Tibial nerve (tissue), 4 donors: ENCODE results near the gene OR52N2. TPM values are rescaled to one million over a fixed set of nuclear protein-coding genes. Genes with fewer than 3 reads are reported as not detected.

Experiments
- DNase-seq, 2 donors: peaks; one replicate each; pipeline ENCODE4 v3.0.0-alpha.2; 2019; ENCODE audit warnings: low spot score in 2 of 2
- H3K27ac ChIP-seq, 4 donors: fragments of 200-600 bp; sonication (generic) in 3 of 4; one replicate each; pipeline ENCODE4 v1.5.1; 2017 to 2019; ENCODE audit warnings: mild to moderate bottlenecking in 1 of 4
- H3K27me3 ChIP-seq, 2 donors: fragments of 200-600 bp; sonication (generic) in 1 of 2; one replicate each; pipeline versions ENCODE4 v1.5.1 to v1.6.0; 2017 to 2019
- H3K36me3 ChIP-seq, 3 donors: fragments of 200-600 bp; sonication (generic); one replicate each; pipeline ENCODE4 v1.5.1; 2018 to 2019
- H3K4me1 ChIP-seq, 4 donors: fragments of 200-600 bp; sonication (generic) in 3 of 4; one replicate each; pipeline ENCODE4 v1.5.1; 2017 to 2019
- H3K4me3 ChIP-seq, 4 donors: fragments of 200-600 bp; sonication (generic) in 3 of 4; one replicate each; pipeline ENCODE4 v1.5.1; 2017 to 2019; ENCODE audit warnings: mild to moderate bottlenecking in 1 of 4, moderate library complexity in 1 of 4
- H3K9me3 ChIP-seq, 4 donors: fragments of 200-600 bp; sonication (generic) in 3 of 4; one replicate each; pipeline ENCODE4 v1.5.1; 2017 to 2019
- CTCF ChIP-seq, 5 experiments: fragments of 200-600 bp in 3 of 5; fragments of 450-650 bp in 2 of 5; sonication (generic) in 3 of 5; IDR thresholded peaks; one replicate each; pipeline ENCODE4 v1.5.1; 2016 to 2019; ENCODE audit warnings: antibody characterized with exemption in 5 of 5, mild to moderate bottlenecking in 3 of 5, moderate library complexity in 2 of 5
- EP300 ChIP-seq, 2 donors: sonication (generic); formaldehyde crosslinking; IDR thresholded peaks; one replicate each; pipeline ENCODE4 v1.6.1; 2017; ENCODE audit warnings: antibody characterized with exemption in 2 of 2, mild to moderate bottlenecking in 1 of 2
- POLR2A ChIP-seq, 2 donors: fragments of 450-650 bp; IDR thresholded peaks; one replicate each; pipeline ENCODE4 v1.6.1; 2017; ENCODE audit warnings: antibody characterized with exemption in 2 of 2, mild to moderate bottlenecking in 2 of 2, moderate library complexity in 2 of 2
- WGBS, 2 donors: methylation state at CpG; one replicate each; pipeline ENCODE4 v1.1.5; 2018; 5-methylcytosine and 5-hydroxymethylcytosine counted together
- total RNA-seq, 4 donors: library from RNA; depleted of rRNA; stranded (reverse); fragments of >200 nt; gene quantifications; one replicate each; pipeline ENCODE4 v1.1.0, GENCODE V29; 2016

The OR52N2 gene
- total RNA-seq, 4 donors from 2014 or later = not detected

- DNase-seq = no peak
- WGBS, 2 donors = 28 to 32% methylated on average over 1 of the region's 1 CpG
- H3K27me3 ChIP-seq = no peaks in the 10 kb centered on the region
- no peak overlapping the region for H3K27ac ChIP-seq
- no peaks in the 10 kb centered on the region for H3K9me3 ChIP-seq
- no peaks in the 10 kb centered on the region for H3K36me3 ChIP-seq
- H3K4me3 ChIP-seq = no peak overlapping the region
- TF ChIP-seq EP300 (IDR thresholded peaks at IDR 0.05) = no peak
- peaks cover 0 to 5% (median 0%) of the 10 kb centered on the region in 4 donors for H3K4me1 ChIP-seq
Measured at GRCh38 chr11:5818245-5818886, 9.6 kb downstream of the OR52N2 start.

- Histone ChIP-seq H3K4me1 (no peaks in the 10 kb centered on the region), H3K9me3 (no peaks in the 10 kb centered on the region), H3K36me3 (no peaks in the 10 kb centered on the region), H3K27me3 (no peaks in the 10 kb centered on the region), H3K4me3 (no peak overlapping the region), H3K27ac (no peak overlapping the region)
- TF ChIP-seq CTCF (IDR thresholded peaks at IDR 0.05) = no peak
- DNase-seq = no peak
- WGBS, 2 donors = 45 to 68% methylated on average over 6 of the region's 6 CpGs
Measured at GRCh38 chr11:5831196-5831829, 22.6 kb downstream of the OR52N2 start.

GRCh38 chr11:5833446-5833845, 24.7 kb downstream of the OR52N2 start:
- no peaks in the 10 kb centered on the region for H3K9me3 ChIP-seq
- DNase-seq = no peak
- WGBS, 2 donors = 62 to 69% methylated on average over 2 of the region's 2 CpGs
- no peaks in the 10 kb centered on the region for H3K4me1 ChIP-seq
- no peaks in the 10 kb centered on the region for H3K27me3 ChIP-seq
- no peak overlapping the region for H3K27ac ChIP-seq
- TF ChIP-seq CTCF (IDR thresholded peaks at IDR 0.05) (no peak), EP300 (IDR thresholded peaks at IDR 0.05) (no peak), POLR2A (IDR thresholded peaks at IDR 0.05) (no peak)
- no peak overlapping the region for H3K4me3 ChIP-seq
- no peaks in the 10 kb centered on the region for H3K36me3 ChIP-seq

GRCh38 chr11:5837695-5838094, 29.0 kb downstream of the OR52N2 start:
- no peak for TF ChIP-seq EP300 (IDR thresholded peaks at IDR 0.05)
- TF ChIP-seq POLR2A (IDR thresholded peaks at IDR 0.05) = no peak
- TF ChIP-seq CTCF (IDR thresholded peaks at IDR 0.05) = no peak
- Histone ChIP-seq H3K4me3 (no peak overlapping the region), H3K9me3 (no peaks in the 10 kb centered on the region), H3K27ac (no peak overlapping the region), H3K27me3 (no peaks in the 10 kb centered on the region), H3K36me3 (no peaks in the 10 kb centered on the region), H3K4me1 (no peaks in the 10 kb centered on the region)
- WGBS, 2 donors = 90 to 92% methylated on average over 2 of the region's 2 CpGs
- DNase-seq = no peak

- no peak within 1 kb of the TSS for H3K4me3 ChIP-seq
- no peak for DNase-seq
- no peaks in the 10 kb centered on the region for H3K27me3 ChIP-seq
- no peaks in the 10 kb centered on the region for H3K4me1 ChIP-seq
- H3K36me3 ChIP-seq = no peaks in the 10 kb centered on the region
- H3K9me3 ChIP-seq = no peaks in the 10 kb centered on the region
- TF ChIP-seq POLR2A (IDR thresholded peaks at IDR 0.05) (no peak), EP300 (IDR thresholded peaks at IDR 0.05) (no peak)
- H3K27ac ChIP-seq = no peak within 1 kb of the TSS
- 32 to 70% methylated on average over 1 of the region's 1 CpG for WGBS, 2 donors
Measured at GRCh38 chr11:5841797-5842196, 33.1 kb downstream of the OR52N2 start, which contains the start of gene OR52E6. TSS of gene OR52E6 (minus strand) at chr11:5841897. CDS start at chr11:5841897, 0 bp downstream.

- no peak for DNase-seq
- peaks cover 0 to 3% (median 0%) of the 10 kb centered on the region in 4 donors for H3K9me3 ChIP-seq
- WGBS, 2 donors = 32 to 53% methylated on average over 1 of the region's 1 CpG
Measured at GRCh38 chr11:5846701-5847100, 38.0 kb downstream of the OR52N2 start.

More at GRCh38 chr11:5846701-5847100, 38.0 kb downstream of the OR52N2 start:
- H3K4me3 ChIP-seq = no peak overlapping the region
- H3K36me3 ChIP-seq = no peaks in the 10 kb centered on the region
- no peaks in the 10 kb centered on the region for H3K27me3 ChIP-seq
- TF ChIP-seq EP300 (IDR thresholded peaks at IDR 0.05) (no peak), POLR2A (IDR thresholded peaks at IDR 0.05) (no peak), CTCF (IDR thresholded peaks at IDR 0.05) (no peak)
- H3K27ac ChIP-seq = no peak overlapping the region
- no peaks in the 10 kb centered on the region for H3K4me1 ChIP-seq
